ENCODE data around the gene LGR6.

GRCh38 chr1:202225131-202225530, 31.5 kb downstream of the LGR6 start:
- no peak for TF ChIP-seq POLR2AphosphoS5 (IDR thresholded peaks at IDR 0.05)
- no peak for TF ChIP-seq POLR2A (IDR thresholded peaks at IDR 0.05)
- TF ChIP-seq CTCF (IDR thresholded peaks at IDR 0.05), result no peak
- TF ChIP-seq EP300 (IDR thresholded peaks at IDR 0.05), result no peak

Measured in upper lobe of left lung (tissue), 4 donors.